Heart right ventricle (tissue), 16 donors: Measurements from ENCODE around the gene FOXQ1. TPM values are rescaled to one million over a fixed set of nuclear protein-coding genes. Genes with fewer than 3 reads are reported as not detected.

ENCODE experiments used
- ATAC-seq, 8 donors: fragments of 200-7000 bp; cut with Tn5 transposase; one replicate each; pipeline ENCODE4 v1.9.1; 2020; ENCODE audit warnings: mild to moderate bottlenecking in 8 of 8, moderate library complexity in 8 of 8, moderate number of reproducible peaks in 1 of 8
- DNase-seq, 2 donors: peaks; one replicate each; pipeline ENCODE4 v3.0.0-alpha.2; 2020
- H3K27ac ChIP-seq, 10 donors: fragments of 200-600 bp; sonication (generic) in 2 of 10; one replicate each; pipeline versions ENCODE4 v1.5.0 to v1.8.0; 2020 to 2022; ENCODE audit warnings: mild to moderate bottlenecking in 3 of 10
- H3K27me3 ChIP-seq, 7 donors: fragments of 200-600 bp; one replicate each; pipeline ENCODE4 v1.8.0; 2021 to 2022; ENCODE audit warnings: mild to moderate bottlenecking in 2 of 7
- H3K36me3 ChIP-seq, 9 donors: fragments of 200-600 bp; sonication (generic) in 1 of 9; one replicate each; pipeline versions ENCODE4 v1.5.0 to v1.8.0; 2020 to 2022; ENCODE audit warnings: mild to moderate bottlenecking in 2 of 9
- H3K4me1 ChIP-seq, 9 donors: fragments of 200-600 bp; sonication (generic) in 1 of 9; one replicate each; pipeline versions ENCODE4 v1.5.0 to v1.8.0; 2020 to 2022; ENCODE audit warnings: mild to moderate bottlenecking in 4 of 9
- H3K4me3 ChIP-seq, 10 donors: fragments of 200-600 bp; sonication (generic) in 2 of 10; one replicate each; pipeline versions ENCODE4 v1.5.0 to v1.8.0; 2020 to 2022; ENCODE audit warnings: mild to moderate bottlenecking in 7 of 10, moderate library complexity in 2 of 10
- H3K9me3 ChIP-seq, 11 donors: fragments of 200-600 bp in 10 of 11; sonication (generic) in 2 of 11; one replicate each; pipeline versions ENCODE4 v1.5.0 to v1.8.0; 2013 to 2022; ENCODE audit warnings: mild to moderate bottlenecking in 2 of 11, control low read depth in 1 of 11, moderate library complexity in 1 of 11
- WGBS, 2 donors: extraction: QIAGEN DNeasy Blood & Tissue Kit; methylation state at CpG; one replicate each; pipeline ENCODE4 v1.1.7; 2013; ENCODE audit warnings: inconsistent platforms in 1 of 2; 5-methylcytosine and 5-hydroxymethylcytosine counted together
- intact Hi-C, 10 donors: fragments of 100-400 bp; cut with DNase I; formaldehyde crosslinking; loops; one replicate each; pipeline versions ENCODE4 v1.11.1 to v1.14.2; 2022
- long read RNA-seq, 3 donors: library from polyadenylated mRNA; unstranded; transcript quantifications; one replicate each; pipeline ENCODE4 v2.0.0, GENCODE V29; 2020 to 2021
- polyA plus RNA-seq, 2 donors: library from polyadenylated mRNA; stranded (reverse); fragments of 200-250 nt; gene quantifications; one replicate each; pipeline ENCODE4 v1.2.3, GENCODE V29; 2013
- total RNA-seq, 10 donors: library from RNA; stranded (reverse); fragmentation: NEBNext Ultra II Directional in 3 of 10; extraction: Animal tissue kit (Norgen Biotek cat#: 25700) in 3 of 10; gene quantifications; one replicate each; pipeline versions ENCODE4 v1.2.1 to v1.2.4, GENCODE V29; 2021 to 2023
- TF ChIP-seq, protein P1 (sequence below), 9 donors: fragments of 200-600 bp; sonication (generic) in 2 of 9; IDR thresholded peaks; one replicate each; pipeline versions ENCODE4 v1.5.0 to v1.8.0; 2021 to 2022; ENCODE audit warnings: antibody characterized with exemption in 9 of 9, mild to moderate bottlenecking in 5 of 9, moderate library complexity in 1 of 9
- donor health status: Arrhythmogenic right ventricular cardiomyopathy.
- donor health status: ischemic (EF 13 %, LVEDD 7.1; RV severe dilation, severe dysfunction).
- donor health status: healthy with polysubstance abuse.
- donor health status: DM: no; HTN: yes; CAD: no.
- donor health status: DM: no; HTN: no; CAD: no.
- donor health status: ischemic (EF 25% LVEDD 6.9; RV normal size, moderate dysfunction).
- donor health status: ischemic (EF 25% LVEDD 5.7; RV mildly dilated, moderate dysfunction).
- donor health status: healthy.
- donor health status: DM: yes; HTN: yes; CAD: no.
- donor health status: Ischemic cardiomyopathy.
- donor health status: ischemic (EF 35%, LVEDD 5.7; RV mildly dilated, moderate dysfunction).
- donor health status: nonischemic (EF 11% LVEDD 7.7; RV severe dilation, severe dysfunction).
- donor health status: DM: yes; HTN: yes; CAD: no.
- donor health status: PGD.
- donor health status: ischemic (EF 29% LVEDD 5.4; RV normal size, mild dysfunction).
- donor health status: nonischemic (EF 23%, LVEDD 6.1; RV moderate dilation, normal function).

FOXQ1 gene, protein sequence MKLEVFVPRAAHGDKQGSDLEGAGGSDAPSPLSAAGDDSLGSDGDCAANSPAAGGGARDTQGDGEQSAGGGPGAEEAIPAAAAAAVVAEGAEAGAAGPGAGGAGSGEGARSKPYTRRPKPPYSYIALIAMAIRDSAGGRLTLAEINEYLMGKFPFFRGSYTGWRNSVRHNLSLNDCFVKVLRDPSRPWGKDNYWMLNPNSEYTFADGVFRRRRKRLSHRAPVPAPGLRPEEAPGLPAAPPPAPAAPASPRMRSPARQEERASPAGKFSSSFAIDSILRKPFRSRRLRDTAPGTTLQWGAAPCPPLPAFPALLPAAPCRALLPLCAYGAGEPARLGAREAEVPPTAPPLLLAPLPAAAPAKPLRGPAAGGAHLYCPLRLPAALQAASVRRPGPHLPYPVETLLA
- total RNA-seq (not detected), polyA plus RNA-seq (not detected)
- long read RNA-seq, donor 1 = 0 reads
- long read RNA-seq, donor 2 = 0 reads
- long read RNA-seq, donor 3 = 0 reads

DNA sequence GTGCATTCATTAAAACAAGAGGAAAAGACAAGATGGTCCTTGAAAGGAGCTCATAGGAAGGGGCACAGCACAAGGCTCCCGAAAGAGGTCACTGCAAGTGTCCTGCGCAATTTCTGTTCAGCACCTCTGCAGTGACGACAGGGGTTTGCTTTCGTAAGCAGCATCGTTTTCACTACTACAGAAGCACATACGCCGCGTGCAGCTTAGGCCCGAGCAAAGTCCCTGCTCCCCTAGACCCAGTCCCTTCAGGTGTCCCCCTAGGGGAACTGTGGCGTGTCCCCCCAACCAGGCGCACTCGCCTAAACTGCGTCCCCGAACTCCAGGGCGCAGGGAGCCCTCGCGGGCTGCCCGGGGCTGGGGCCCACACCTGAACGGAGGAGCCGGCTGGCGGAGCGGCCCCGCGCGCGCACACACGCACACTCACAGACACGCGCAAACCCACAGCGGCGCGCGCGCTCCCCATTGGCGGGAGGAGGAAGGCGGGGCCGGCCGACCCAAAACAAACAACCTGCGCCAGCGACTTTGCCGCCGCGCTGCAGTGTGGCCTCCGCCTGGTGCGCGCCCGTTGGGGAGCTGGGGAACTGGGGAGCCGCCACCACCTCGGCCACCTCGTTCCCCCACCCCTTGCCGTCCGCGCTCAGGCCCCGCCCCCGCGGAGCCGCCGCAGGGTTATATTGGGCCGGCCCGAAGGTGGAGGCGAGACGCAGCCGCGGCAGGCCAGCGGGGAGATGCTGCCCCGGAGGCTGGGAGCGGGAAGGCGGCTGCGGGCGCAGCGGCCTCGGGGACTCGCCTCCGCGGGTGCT, at the start of gene FOXQ1:
Gene FOXQ1, plus strand, starts transcription at position 699 of the 803 bp plus-strand sequence. CDS start 607 bp downstream, outside the sequence.
- peaks cover 25 to 97% (median 89%) of the 10 kb centered on the region in 7 donors for H3K27me3 ChIP-seq
- 0 to 1% methylated on average over 75 of the region's 75 CpGs for WGBS, 2 donors
- no peak for DNase-seq
- H3K36me3 ChIP-seq = no peaks in the 10 kb centered on the region
- no peaks in the 10 kb centered on the region for H3K9me3 ChIP-seq
- ATAC-seq = peak in 5 of 8 donors; percentile 25 to 65 (median 44)
- TF ChIP-seq, protein P1, sequence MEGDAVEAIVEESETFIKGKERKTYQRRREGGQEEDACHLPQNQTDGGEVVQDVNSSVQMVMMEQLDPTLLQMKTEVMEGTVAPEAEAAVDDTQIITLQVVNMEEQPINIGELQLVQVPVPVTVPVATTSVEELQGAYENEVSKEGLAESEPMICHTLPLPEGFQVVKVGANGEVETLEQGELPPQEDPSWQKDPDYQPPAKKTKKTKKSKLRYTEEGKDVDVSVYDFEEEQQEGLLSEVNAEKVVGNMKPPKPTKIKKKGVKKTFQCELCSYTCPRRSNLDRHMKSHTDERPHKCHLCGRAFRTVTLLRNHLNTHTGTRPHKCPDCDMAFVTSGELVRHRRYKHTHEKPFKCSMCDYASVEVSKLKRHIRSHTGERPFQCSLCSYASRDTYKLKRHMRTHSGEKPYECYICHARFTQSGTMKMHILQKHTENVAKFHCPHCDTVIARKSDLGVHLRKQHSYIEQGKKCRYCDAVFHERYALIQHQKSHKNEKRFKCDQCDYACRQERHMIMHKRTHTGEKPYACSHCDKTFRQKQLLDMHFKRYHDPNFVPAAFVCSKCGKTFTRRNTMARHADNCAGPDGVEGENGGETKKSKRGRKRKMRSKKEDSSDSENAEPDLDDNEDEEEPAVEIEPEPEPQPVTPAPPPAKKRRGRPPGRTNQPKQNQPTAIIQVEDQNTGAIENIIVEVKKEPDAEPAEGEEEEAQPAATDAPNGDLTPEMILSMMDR (IDR thresholded peaks at IDR 0.05) = no peak
- H3K4me3 ChIP-seq = peak within 1 kb of the TSS; percentile 18 to 50 (median 42)
- intact Hi-C loops = no loop called here
- H3K27ac ChIP-seq = no peak within 1 kb of the TSS
- peaks cover 0 to 36% (median 26%) of the 10 kb centered on the region in 9 donors for H3K4me1 ChIP-seq

DNA sequence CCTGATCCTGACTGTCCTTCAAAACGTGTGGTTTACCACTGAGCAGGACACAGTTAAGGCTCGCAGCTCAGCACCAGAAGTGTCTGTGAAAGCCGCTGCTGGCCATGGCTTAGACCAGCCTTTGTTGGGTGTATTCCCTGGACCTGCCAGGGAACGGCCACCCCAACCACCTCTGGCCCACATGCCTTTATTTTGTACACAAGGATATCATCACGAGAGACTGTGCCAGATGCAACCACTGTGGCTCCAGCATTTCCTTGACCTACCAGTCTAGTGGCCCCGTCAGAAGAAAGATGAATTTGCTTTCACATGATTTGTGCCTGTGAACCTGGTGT, 49.2 kb upstream of the FOXQ1 start:
- no peak for ATAC-seq
- peaks cover 0 to 40% (median 28%) of the 10 kb centered on the region in 7 donors for H3K27me3 ChIP-seq
- TF ChIP-seq, protein P1 (IDR thresholded peaks at IDR 0.05) = no peak
- DNase-seq = no peak
- H3K9me3 ChIP-seq = no peaks in the 10 kb centered on the region
- H3K27ac ChIP-seq = no peak overlapping the region
- H3K4me1 ChIP-seq = no peaks in the 10 kb centered on the region
- intact Hi-C loops = no loop called here
- 87 to 89% methylated on average over 6 of the region's 6 CpGs for WGBS, 2 donors
- H3K4me3 ChIP-seq = no peak overlapping the region
- H3K36me3 ChIP-seq = no peaks in the 10 kb centered on the region

DNA sequence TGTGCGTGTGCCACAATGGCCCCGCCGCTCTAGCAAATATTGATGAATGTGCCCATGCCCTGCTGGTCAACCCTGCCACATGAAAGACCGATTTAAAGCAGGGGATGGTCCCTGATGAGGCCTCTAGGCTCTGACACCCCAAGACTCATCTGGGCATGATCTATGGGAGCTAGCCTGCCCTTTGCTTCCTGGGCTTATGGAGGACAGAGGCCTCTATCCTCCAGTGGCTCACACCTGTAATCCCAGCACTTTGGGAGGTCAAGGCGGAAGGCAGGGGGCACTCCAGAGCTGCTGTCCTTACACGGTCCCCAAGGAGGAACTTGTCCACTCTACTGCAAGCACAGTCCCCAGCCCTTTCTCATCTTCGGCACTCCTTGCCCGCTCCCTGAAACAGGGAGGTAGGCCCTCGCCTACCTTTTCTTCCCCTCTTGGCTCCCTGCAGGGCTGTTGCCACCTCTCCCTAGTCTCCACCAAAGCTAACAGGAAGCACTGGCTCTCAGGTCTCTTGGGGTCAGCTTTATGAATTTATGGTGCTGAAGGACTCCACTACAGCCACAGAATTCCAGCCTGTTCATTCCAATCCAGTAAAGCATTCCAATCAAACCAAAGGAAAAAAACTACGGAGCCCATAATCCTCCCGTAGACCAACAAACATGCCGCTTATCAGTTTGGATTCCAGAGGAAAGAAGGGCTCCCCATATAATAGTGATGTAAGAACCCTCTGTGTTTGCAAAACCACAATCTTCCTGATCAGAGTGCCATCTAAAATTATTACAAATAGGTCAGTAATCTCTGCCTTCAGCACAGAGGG, 48.7 kb upstream of the FOXQ1 start:
- H3K27ac ChIP-seq = no peak overlapping the region
- no peaks in the 10 kb centered on the region for H3K4me1 ChIP-seq
- 78 to 80% methylated on average over 12 of the region's 12 CpGs for WGBS, 2 donors
- no peak for DNase-seq
- H3K36me3 ChIP-seq = no peaks in the 10 kb centered on the region
- no peak for ATAC-seq
- peaks cover 0 to 39% (median 33%) of the 10 kb centered on the region in 7 donors for H3K27me3 ChIP-seq
- intact Hi-C loops = no loop called here
- H3K9me3 ChIP-seq = no peaks in the 10 kb centered on the region
- TF ChIP-seq, protein P1 (IDR thresholded peaks at IDR 0.05) = peak in 1 of 9 donors; percentile 27
- H3K4me3 ChIP-seq = no peak overlapping the region
